NCI-H1048 (cell line): ENCODE measurements around the gene FARS2.

Experiments used
- DNase-seq: peaks from one replicate; lab custom pipeline; 2025; lab: John Stamatoyannopoulos, UW

FARS2 gene

DNA sequence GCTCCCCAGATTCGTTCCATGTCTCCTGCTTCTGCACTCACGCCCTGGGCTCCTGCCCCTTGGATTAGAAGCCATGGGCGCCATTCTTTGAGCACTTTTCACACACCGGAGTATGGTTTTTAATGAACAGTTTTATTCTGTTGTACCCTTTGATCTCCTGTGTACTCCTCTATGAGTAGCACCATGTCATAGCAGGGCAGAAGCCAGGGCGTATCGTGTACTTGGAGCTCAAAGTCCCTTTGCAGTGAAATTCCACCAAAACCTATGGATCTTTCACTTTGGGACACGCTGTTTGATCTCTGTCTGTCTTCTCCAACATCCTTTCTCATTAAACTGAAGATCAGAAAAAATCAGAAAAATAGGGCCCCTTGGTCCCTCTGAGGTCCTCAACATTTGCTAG, 470.1 kb downstream of the FARS2 start:
- no peak for DNase-seq

GRCh38 chr6:5732496-5732895, 471.2 kb downstream of the FARS2 start:
- no peak for DNase-seq

GRCh38 chr6:5736016-5736738, 474.9 kb downstream of the FARS2 start:
- no peak for DNase-seq

DNA sequence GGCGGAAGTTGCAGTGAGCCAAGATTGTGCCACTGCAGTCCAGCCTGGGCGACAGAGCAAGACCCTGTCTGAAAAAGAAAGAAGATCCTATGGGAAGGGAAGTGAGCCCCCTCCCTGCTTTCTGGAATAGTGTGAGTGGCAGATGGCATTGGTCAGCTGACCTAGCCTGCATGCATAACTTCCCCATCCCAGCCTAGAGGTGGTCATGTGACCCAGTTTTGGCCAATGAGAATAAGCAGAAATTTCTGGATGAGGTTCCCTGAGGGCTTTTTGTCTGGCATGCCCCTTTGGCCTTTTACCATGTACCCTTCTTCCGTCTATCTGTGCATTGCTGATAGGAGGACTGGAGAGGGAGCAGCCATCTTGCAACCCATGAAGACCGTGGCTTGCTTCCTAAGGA, 476.1 kb downstream of the FARS2 start:
- no peak for DNase-seq

GRCh38 chr6:5738211-5738610, 476.9 kb downstream of the FARS2 start:
- no peak for DNase-seq

DNA sequence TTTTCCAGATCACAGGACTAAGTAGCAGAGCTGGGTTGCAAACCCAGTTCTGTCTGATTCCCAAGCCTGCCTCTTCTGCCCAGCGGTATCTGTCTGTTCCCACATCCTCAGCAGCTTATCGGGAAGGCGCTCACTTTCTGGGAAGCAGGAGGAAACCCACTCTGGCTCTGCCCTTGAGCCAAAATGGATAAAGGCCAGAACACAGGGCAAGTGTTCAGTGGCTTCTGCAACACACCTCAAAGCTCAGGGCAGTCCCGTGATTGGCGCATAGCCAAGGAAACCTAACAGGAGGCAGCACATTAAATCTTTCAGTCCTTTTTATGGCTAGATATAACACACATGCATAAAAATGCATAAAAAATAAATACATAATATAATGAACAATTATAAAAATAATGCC, 483.2 kb downstream of the FARS2 start:
- no peak for DNase-seq

- no peak for DNase-seq
Observed at GRCh38 chr6:5745081-5745480, 483.8 kb downstream of the FARS2 start.

DNA sequence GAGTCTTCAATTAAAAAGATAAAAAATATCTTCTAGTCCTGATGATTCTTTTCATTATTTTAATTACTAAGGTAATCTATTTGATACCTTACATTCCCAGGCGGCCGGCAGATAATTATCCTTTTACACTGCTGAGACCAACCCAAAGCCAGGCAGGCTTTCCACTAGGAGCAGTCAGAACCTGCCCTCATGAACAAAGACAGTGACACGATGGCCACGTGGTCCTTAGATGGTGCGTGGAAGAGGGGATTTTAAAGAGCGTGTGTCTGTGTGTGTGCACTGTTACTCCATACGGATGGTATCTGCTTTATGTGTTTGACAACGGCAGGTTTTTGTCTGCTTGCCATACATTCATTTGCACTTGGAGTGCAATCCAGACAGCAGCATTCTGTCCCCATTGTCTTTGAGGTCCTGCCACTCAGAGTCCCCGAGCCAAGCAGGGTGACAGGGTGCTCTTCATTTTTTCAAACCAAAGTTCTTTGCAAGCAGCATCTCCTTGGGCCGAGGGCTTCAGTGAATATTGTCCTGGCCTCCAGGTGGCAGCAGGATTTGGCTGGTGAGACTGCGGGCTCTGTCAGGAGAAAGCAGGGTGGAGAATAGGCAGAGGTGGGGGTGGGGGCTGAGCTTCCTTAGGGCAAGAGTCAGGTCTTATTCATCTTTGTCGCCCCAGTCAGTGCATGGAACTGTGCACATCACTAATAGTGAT, 484.9 kb downstream of the FARS2 start:
- DNase-seq, result no peak

GRCh38 chr6:5746759-5747130, 485.4 kb downstream of the FARS2 start:
- DNase-seq, result no peak

DNA sequence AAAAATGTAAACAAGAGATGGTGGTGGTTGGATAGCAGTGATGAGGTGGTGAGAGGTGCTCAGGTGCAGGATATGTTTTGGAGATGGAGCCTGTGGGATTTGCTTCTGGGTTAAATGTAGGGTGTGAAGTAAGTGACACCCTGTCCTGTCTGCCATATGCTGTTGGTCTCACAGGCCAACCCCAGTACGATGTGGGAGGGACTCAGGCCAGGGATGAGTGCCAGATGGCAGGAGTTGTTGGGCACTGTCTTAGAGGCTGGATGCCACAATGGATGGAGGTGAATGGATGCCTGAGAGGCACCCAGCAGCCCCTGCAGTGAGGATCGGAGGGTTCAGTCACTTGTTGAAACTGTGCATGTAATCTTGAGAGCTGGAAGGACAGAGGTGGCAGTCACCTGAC, 486.1 kb downstream of the FARS2 start:
- no peak for DNase-seq

DNA sequence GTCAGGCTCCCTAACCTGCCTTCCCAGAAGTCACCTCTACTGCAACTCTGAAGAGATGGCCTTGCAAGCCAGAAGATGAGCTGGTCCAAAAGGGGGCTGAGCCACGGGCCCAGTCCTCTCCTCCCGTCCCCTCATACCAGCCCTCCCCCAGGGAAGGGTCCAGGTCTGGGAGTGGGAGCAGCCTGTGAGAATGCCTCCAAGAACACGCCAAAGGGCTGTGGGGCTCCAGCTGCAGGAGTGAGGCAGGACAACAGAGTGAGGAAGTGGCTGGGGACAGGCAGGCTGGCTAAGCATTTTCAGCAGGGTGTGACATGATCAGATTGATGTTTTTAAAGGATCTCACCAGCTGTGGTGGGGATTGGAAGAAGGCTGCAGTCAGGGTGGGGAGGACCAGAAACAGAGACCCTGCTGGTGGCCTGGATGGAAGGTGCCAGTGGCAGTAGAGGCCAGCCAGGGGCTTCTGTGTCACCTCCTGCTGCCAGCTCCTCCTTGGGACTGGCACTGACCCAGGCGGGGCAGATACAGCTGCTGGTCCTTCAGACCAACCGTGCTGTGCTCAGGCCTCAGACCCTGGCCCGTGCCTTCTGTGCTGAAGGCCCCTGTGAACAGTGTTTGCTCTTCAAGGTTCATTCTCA, 487.8 kb downstream of the FARS2 start:
- DNase-seq, result no peak

DNA sequence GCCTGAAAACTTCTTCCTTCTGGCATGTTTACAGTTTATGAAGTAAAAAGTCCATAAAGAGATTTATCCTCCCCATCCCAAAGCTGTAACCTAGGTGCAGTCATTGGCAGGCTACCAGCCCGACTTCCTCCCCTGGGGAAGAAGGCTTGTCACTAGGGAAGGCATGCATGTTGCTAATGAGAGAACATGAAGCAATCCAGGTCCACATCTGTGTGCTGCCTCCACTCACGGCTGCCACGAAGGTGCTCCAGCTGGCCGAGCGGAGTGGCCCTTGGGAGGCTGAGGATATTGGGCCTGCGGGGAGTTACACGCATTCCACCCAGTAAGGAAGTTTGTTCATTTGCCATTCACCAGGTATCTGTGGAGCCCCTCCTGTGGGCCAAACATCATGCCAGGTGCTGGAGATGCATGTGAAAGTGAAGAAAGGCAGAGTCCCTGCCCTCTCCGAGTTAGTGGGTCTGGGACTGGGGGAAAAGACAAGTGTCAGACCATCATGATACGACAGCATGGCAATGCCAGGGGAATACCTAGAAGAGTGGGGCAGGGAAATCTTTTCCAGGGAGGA, 488.4 kb downstream of the FARS2 start:
- DNase-seq, result no peak

DNA sequence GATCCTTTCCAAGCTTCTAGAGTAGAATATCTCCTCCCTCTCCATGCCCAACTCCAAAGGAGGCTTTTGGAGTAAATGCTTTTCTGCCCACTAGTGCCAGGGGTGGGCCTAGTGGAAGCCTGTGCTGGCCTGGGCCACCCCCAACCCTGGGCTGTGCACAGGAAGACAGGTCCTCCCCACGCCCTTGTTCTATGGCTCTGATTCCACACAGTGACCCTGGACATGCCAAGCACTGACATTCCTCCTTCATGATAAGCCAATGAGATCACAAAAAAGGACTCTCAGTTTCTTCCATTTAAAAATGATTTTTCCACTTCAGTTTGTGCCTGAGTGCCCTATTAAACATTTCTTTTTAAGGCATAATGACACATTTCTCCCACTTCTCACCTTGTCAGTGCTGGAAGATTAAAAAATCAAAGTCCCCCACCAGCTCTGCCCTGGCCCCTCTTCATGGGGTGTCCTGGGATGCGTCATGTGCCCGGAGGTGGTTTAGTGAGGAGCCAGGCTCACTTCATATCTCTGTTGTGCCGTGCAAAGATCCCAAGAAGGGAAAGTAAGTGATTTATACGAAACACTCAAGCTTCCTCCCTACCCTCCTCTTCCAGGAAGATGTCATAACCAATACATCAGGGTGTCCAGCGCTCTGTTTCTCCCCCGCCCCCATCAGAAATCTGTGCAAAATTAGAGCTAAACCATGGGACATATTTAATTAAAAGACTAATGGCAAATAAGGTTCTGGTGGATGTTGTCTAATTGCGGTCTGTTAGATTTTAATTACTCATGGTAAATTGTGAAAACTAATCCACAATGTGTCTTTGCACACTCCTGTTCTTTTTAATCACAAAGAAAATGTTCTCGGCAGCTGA, 490.4 kb downstream of the FARS2 start:
- DNase-seq, result no peak

DNA sequence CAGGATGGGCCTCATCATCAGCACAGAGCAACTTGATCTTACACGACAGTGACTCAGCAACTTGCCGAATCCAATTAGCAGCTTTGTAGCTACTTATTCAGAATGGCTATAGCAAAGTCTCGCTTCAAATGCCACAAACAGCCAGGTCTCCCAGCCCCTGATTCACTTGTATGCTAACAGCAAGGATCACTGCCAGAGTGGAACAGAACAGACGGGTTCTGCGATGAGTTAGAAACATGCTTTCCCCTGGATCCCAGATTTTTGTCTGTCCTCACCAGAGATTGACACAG, 491.0 kb downstream of the FARS2 start:
- no peak for DNase-seq

DNA sequence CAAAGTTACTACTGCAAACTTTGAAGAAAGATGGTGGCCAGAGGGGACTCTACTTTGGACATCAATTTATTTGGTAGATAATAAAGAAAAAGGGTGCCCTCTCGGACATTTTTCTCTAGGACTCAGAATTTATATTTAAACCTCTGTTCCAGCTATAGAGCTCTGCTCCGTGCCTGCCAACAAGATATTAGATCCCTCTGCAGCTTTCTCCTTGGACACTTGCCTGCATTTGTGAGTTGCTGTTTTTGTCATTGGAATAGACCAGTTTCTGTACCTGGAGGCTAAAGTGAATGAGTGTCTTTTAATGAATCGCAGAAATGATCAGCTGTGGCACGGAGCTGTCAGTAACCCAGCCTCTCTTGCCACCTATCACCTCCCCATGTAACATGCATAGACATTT, 491.9 kb downstream of the FARS2 start:
- no peak for DNase-seq

GRCh38 chr6:5754904-5755303, 493.6 kb downstream of the FARS2 start:
- DNase-seq, result no peak

- no peak for DNase-seq
Observed at GRCh38 chr6:5759571-5759970, 498.3 kb downstream of the FARS2 start.

DNA sequence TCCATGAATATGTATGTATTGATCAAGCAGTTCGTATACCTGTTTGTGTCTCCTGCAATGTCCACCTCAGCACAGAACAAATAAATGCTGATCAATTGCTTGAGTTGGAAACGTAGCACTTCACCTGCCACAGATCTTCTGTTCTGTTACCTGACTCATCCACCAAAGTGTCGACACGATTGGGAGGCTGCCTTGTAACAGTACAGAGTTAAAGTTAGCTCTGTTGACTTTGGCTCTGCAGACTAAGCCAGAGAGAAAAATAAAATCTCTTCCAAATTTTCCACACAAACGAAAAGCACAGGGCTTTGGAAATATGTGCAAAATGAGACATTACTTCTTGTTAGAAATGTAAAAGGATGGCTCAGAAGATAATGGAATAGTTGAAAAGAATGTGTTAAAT, 500.1 kb downstream of the FARS2 start:
- no peak for DNase-seq

- no peak for DNase-seq
Observed at GRCh38 chr6:5762561-5762968, 501.3 kb downstream of the FARS2 start.

DNA sequence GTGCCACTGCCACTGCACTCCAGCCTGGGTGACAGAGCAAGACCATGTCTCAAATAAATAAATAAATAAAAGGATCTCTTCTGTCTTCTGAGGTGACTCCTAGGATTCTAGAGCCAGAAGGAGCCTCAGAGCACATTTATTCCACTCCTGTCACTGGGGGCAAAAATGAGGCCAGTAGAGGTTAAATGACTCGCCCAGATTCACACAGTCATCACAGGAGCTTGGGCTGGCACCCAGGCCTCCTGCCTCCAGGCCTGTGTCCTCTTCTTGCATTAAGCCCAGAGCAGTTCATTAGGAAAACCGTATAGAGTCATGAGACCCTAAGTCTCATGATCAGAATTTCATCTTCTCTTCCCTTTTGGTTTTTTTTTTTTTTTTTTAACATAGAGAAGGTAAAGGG, 502.1 kb downstream of the FARS2 start:
- DNase-seq, result no peak

DNA sequence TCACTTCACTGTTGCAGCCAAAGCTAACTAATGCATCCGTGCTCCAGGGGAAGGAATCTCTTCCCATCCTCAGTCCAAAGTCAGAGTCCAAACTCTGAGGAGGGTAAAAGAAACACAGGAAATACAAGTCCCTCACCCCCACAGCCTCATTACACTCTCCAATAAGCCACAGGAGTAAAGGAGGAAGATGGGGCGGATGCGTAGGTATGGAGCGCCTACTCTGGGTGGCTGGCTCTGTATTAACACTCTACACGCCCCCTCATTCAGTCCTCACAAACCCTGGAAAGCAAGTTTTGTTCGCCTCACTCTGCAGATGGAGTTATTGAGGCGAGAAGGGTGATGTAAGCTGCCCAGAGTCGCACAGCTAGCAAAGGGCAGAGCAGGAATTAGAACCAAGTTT, 502.6 kb downstream of the FARS2 start:
- DNase-seq, result no peak

DNA sequence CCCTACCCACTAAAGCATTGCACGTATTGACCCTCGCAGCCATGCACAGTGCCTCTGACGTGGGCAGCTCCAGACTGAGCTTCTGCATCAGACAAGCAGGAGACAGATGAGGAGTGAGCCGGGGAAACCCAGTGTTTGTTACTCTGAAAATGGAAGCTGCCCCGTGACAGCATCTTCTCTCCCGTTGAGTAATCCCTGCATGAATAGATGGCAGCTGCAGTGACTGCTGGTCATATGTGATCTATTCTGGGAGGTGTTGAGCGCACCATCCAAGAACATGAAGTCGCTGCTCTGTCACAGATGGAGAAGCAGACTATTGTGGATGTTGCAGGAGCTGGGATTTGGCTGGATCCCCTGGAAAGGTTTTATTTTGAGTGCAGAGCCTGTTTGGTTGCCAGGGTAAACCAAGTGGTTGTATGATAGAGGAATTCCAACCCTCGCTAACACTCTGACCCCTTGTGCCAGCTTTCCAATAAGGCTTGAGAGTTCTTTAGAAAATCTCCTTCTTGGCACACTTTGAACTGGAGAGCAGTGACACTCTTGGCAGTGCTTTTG, 503.2 kb downstream of the FARS2 start:
- DNase-seq, result no peak
